AG04450 (cell line): ENCODE results near the gene MOV10L1. TPM values are rescaled to one million over a fixed set of nuclear protein-coding genes. Genes with fewer than 3 reads are reported as not detected.
A peak's percentile ranks its signal among the peaks of the same experiment; 100 is the strongest.

Experiments
- CTCF ChIA-PET: fragments of 300-600, 350-600 bp; formaldehyde crosslinking; extraction: SDS; loops from one replicate; lab custom pipeline; 2022; ENCODE audit warnings: antibody characterized with exemption, inconsistent platforms; lab: Charles Lee
- POLR2A ChIA-PET: fragments of 350-600 bp; formaldehyde crosslinking; extraction: SDS; loops from one replicate; lab custom pipeline; 2021; ENCODE audit warnings: antibody characterized with exemption, inconsistent platforms; lab: Yijun Ruan, JAX
- DNase-seq: peaks from one replicate; pipeline ENCODE4 v3.0.0-alpha.2; 2011; ENCODE audit warnings: low read depth, low spot score
- H3K27ac ChIP-seq: one replicate; pipeline ENCODE4 v1.5.1; 2012; ENCODE audit warnings: low read depth, low read length, control low read depth
- H3K27me3 ChIP-seq: one replicate; pipeline ENCODE4 v1.6.0; 2012; ENCODE audit warnings: low read length; ENCODE audit not compliant: control insufficient read depth, insufficient read depth
- H3K4me3 ChIP-seq: 2 replicates; pipeline ENCODE4 v1.5.1; 2011; ENCODE audit warnings: mild to moderate bottlenecking, low read depth, low read length, control low read depth
- H3K9me3 ChIP-seq: 2 replicates; pipeline ENCODE4 v1.5.1; 2012; ENCODE audit warnings: low read length; ENCODE audit not compliant: control insufficient read depth, insufficient read depth
- polyA plus RNA-seq: library from polyadenylated mRNA; depleted of rRNA; stranded (reverse); fragments of >200 nt; gene quantifications from 2 replicates; pipeline ENCODE4 v1.2.3, GENCODE V29; 2011
- TF ChIP-seq, protein P1 (sequence below): IDR thresholded peaks from 2 replicates; pipeline ENCODE4 v1.5.1; 2011; ENCODE audit warnings: low read depth, low read length, control low read depth, inconsistent platforms

Gene MOV10L1
- polyA plus RNA-seq, 1 experiment, result 4.2 TPM

GRCh38 chr22:50111056-50111455 is 21.2 kb downstream of the MOV10L1 start:
- Histone ChIP-seq H3K9me3 (no peaks in the 10 kb centered on the region; the same call in 1 of the 2 replicates), H3K27me3 (no peaks in the 10 kb centered on the region), H3K27ac (no peak overlapping the region), H3K4me3 (no peak overlapping the region)
- no peak for DNase-seq
- TF ChIP-seq, protein P1, sequence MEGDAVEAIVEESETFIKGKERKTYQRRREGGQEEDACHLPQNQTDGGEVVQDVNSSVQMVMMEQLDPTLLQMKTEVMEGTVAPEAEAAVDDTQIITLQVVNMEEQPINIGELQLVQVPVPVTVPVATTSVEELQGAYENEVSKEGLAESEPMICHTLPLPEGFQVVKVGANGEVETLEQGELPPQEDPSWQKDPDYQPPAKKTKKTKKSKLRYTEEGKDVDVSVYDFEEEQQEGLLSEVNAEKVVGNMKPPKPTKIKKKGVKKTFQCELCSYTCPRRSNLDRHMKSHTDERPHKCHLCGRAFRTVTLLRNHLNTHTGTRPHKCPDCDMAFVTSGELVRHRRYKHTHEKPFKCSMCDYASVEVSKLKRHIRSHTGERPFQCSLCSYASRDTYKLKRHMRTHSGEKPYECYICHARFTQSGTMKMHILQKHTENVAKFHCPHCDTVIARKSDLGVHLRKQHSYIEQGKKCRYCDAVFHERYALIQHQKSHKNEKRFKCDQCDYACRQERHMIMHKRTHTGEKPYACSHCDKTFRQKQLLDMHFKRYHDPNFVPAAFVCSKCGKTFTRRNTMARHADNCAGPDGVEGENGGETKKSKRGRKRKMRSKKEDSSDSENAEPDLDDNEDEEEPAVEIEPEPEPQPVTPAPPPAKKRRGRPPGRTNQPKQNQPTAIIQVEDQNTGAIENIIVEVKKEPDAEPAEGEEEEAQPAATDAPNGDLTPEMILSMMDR, result no peak
- POLR2A ChIA-PET, result no interaction called here
- CTCF ChIA-PET, result interaction anchor here (1.0 kb wide), 1 partner anchor 80 kb away, joined by 3 read pairs; no protein-coding TSS in a partner anchor

DNA sequence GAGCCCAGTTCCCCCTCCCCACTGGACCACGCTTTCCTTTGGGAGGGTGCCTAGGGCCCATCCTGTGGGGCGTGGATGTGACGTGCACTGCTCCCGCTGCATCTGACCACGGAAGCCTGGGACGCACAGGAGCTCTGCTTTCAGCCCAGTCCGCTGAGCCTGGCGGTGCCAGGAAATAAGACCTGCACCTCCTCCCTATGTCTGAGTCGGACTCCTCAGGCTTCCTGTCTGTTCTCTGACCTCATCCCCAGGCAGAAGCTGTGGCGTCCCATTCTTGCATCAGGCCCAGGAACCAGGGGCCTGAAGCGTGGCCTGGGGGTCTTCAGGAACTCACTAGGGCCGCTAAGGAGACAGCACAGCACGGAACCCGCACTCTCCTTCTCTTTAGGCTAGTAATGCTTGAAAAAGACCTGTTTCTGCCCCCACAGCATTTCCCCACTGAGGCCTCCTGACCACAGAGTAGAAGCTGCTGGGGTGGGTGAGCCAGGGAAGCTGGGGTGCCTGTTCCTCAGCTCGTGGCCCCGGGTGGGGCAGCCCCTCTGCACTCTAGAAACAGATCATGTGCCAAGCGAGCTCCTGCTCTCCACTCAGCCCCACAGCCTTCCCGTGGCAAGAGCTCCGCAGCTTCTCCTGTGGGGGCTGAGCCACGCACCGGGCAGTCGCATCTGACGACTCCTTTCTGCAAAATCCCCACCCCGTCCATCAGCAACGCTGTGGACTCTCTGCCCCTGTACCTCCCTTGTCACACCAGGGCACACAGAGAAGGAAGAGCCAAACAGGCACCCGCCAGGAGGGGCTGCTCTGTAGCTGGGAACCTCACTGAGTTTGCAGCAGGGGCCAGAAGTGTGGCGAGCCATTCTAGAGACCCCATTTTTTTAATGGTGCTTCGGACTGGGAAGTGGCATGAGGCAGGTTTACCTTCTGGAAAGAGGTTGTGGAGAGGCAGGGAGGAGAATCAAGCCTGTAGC is 22.6 kb downstream of the MOV10L1 start:
- CTCF ChIA-PET, result no interaction called here
- Histone ChIP-seq H3K27ac (peak overlapping the region; percentile 39), H3K9me3 (no peaks in the 10 kb centered on the region; the same call in 1 of the 2 replicates), H3K4me3 (no peak overlapping the region), H3K27me3 (no peaks in the 10 kb centered on the region)
- POLR2A ChIA-PET, result interaction anchor here (0.5 kb wide), 1 partner anchor 59 kb away, joined by 9 read pairs; no protein-coding TSS in a partner anchor
- DNase-seq, result peak; percentile 21
- TF ChIP-seq, protein P1, result no peak

DNA sequence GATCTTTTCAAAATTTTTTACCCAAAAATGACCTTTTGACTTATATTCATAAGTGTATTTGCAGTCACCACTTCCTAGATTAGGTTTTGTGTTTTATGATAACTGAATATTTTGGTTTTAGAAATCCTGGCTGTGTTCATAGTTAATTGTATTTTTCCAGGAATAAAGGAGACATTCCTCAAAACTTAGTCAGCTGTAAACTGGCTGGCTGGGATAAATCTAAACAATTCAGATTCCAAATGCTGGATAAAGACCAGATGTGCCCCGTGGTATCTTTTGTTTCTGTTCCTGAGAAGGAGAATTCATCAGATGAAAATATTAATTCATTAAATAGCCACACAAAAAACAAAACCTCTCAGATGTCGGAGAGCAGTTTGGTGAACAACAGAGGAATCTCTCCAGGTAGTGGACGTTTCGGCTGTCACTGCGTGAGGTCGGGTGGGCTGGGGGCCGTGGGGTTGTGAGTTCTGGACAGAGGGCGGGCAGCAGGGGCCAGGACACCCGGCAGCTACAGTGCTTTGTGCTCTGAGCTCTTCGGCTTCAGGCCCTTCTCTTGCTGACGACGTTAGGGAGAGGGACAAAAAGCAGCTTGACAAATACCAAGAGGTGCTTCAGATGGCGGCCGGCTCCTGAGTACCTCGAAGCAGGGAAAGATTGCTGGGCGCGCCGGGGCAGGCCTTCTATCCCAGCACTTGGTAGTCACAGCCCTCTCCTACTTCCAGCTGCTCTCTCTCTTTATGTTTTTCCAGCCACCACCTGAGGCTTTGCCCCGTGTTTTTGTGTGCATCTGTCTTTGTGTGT is 24.6 kb downstream of the MOV10L1 start:
- Histone ChIP-seq H3K4me3 (peak overlapping the region; percentile 63), H3K27ac (peak overlapping the region; percentile 84), H3K9me3 (no peaks in the 10 kb centered on the region; the same call in 1 of the 2 replicates), H3K27me3 (no peaks in the 10 kb centered on the region)
- DNase-seq, result peak; percentile 39
- TF ChIP-seq, protein P1, result no peak
- POLR2A ChIA-PET, result interaction anchor here (0.8 kb wide), 1 partner anchor 152 kb away, joined by 3 read pairs; no protein-coding TSS in a partner anchor
- CTCF ChIA-PET, result no interaction called here

GRCh38 chr22:50115693-50116092 is 25.9 kb downstream of the MOV10L1 start:
- TF ChIP-seq, protein P1, result no peak
- POLR2A ChIA-PET, result no interaction called here
- no peak overlapping the region for H3K4me3 ChIP-seq
- CTCF ChIA-PET, result no interaction called here
- DNase-seq, result no peak
- H3K27me3 ChIP-seq, result no peaks in the 10 kb centered on the region
- no peaks in the 10 kb centered on the region; the same call in 1 of the 2 replicates for H3K9me3 ChIP-seq
- H3K27ac ChIP-seq, result no peak overlapping the region
